HepG2 (cell line): Measurements from ENCODE around the gene WDR27. TPM values are rescaled to one million over a fixed set of nuclear protein-coding genes. Genes with fewer than 3 reads are reported as not detected.

ENCODE experiments used
- ATAC-seq: fragments of 200-7000 bp; cut with Tn5 transposase; 3 replicates; pipeline ENCODE4 v1.9.1; 2020; ENCODE audit warnings: mild to moderate bottlenecking, moderate library complexity
- BruUV-seq: library from RNA; stranded (reverse); fragments of 400-500 nt; replicated peaks from 2 replicates; lab custom pipeline; 2021; lab: Mats Ljungman, UMichigan
- CTCF ChIA-PET: fragments of 300-600 bp; formaldehyde crosslinking; extraction: SDS; loops from one replicate; lab custom pipeline; 2021; ENCODE audit warnings: low total read pairs, inconsistent platforms, low intra/inter-chr PET ratio; lab: Yijun Ruan, JAX
- POLR2A ChIA-PET: fragments of 350-600 bp; sonication (Branson Sonifier 250); formaldehyde crosslinking; loops from one replicate; lab custom pipeline; 2020; ENCODE audit warnings: antibody characterized with exemption, inconsistent platforms; lab: Yijun Ruan, JAX
- DNase-seq: peaks from one replicate; pipeline ENCODE4 v3.0.0-alpha.2; 2015; ENCODE audit warnings: low spot score
- FAIRE-seq: peaks from 3 replicates; lab custom pipeline; 2011; peaks lifted over from hg19 to GRCh38; lab: Jason Lieb, UNC
- H2AFZ ChIP-seq: one replicate; pipeline ENCODE4 v1.6.1; 2011; ENCODE audit warnings: low read length, inconsistent platforms
- H3K27ac ChIP-seq: fragments of 300-600 bp; 3 replicates; pipeline ENCODE4 v1.8.0; 2011; ENCODE audit warnings: mixed run types, mild to moderate bottlenecking, mixed read lengths, low read length, inconsistent platforms; ENCODE audit not compliant: insufficient read depth; ENCODE audit errors: extremely low read length
- H3K27me3 ChIP-seq, 2 experiments: fragments of 200-600 bp in 1 of 2; 2 replicates in 1 of 2; 3 replicates in 1 of 2; pipeline versions ENCODE4 v1.6.0 to v1.8.0; 2011; ENCODE audit warnings: low read length in 2 of 2, mild to moderate bottlenecking in 2 of 2, moderate library complexity in 2 of 2, inconsistent platforms in 1 of 2; ENCODE audit not compliant: insufficient read depth in 2 of 2, control insufficient read depth in 1 of 2
- H3K36me3 ChIP-seq, 2 experiments: fragments of 200-600 bp in 1 of 2; replicated peaks in 1 of 2; 2 replicates in 1 of 2; 3 replicates in 1 of 2; pipeline versions ENCODE4 v1.5.1 to v1.8.0; 2011; ENCODE audit warnings: low read length in 2 of 2, inconsistent platforms in 1 of 2; ENCODE audit not compliant: insufficient read depth in 2 of 2, control insufficient read depth in 1 of 2
- H3K4me1 ChIP-seq: 2 replicates; pipeline ENCODE4 v1.5.1; 2012; ENCODE audit warnings: low read length, inconsistent platforms; ENCODE audit not compliant: insufficient read depth
- H3K4me2 ChIP-seq: 2 replicates; pipeline ENCODE4 v1.6.0; 2011; ENCODE audit warnings: low read depth, low read length, inconsistent platforms
- H3K4me3 ChIP-seq, 3 experiments: fragments of 200-600 bp in 1 of 3; sonication (generic), shearing (Covaris generic) in 1 of 3; replicated peaks in 1 of 3; 2 replicates each; pipeline ENCODE4 v1.5.1; 2011 to 2016; ENCODE audit warnings: low read length in 3 of 3, inconsistent platforms in 2 of 3, low read depth in 2 of 3, mild to moderate bottlenecking in 2 of 3, control low read depth in 1 of 3, mixed read lengths in 1 of 3; ENCODE audit not compliant: insufficient read depth in 1 of 3
- H3K79me2 ChIP-seq: one replicate; pipeline ENCODE4 v1.6.1; 2011; ENCODE audit warnings: low read length, inconsistent platforms; ENCODE audit not compliant: insufficient read depth
- H3K9ac ChIP-seq: 2 replicates; pipeline ENCODE4 v1.6.0; 2011; ENCODE audit warnings: mild to moderate bottlenecking, low read depth, low read length, inconsistent platforms; ENCODE audit not compliant: insufficient read depth
- H3K9me3 ChIP-seq: 2 replicates; pipeline ENCODE4 v1.5.1; 2012; ENCODE audit warnings: mild to moderate bottlenecking, low read length
- H4K20me1 ChIP-seq: 2 replicates; pipeline ENCODE4 v1.6.0; 2011; ENCODE audit warnings: inconsistent platforms, mild to moderate bottlenecking, low read length, moderate library complexity; ENCODE audit not compliant: insufficient read depth
- ETV6 ChIP-seq: sonication (generic); formaldehyde crosslinking; conservative IDR thresholded peaks from 2 replicates; pipeline ENCODE4 v1.4.0; 2020; ENCODE audit warnings: missing genetic modification reagents
- FOSL1 ChIP-seq: sonication (generic); formaldehyde crosslinking; IDR thresholded peaks from 2 replicates; pipeline ENCODE4 v1.9.0; 2021; ENCODE audit warnings: missing genetic modification reagents, borderline replicate concordance
- FOXA1 ChIP-seq, 2 experiments: fragments of 450-650 bp in 1 of 2; sonication (generic) in 1 of 2; formaldehyde crosslinking in 1 of 2; IDR thresholded peaks; 2 replicates each; pipeline versions ENCODE4 v1.4.0 to v1.6.1; 2016 to 2020; ENCODE audit warnings: missing genetic modification reagents in 1 of 2
- MAFF ChIP-seq: IDR thresholded peaks from 2 replicates; pipeline ENCODE4 v1.6.1; 2011; ENCODE audit warnings: low read depth, low read length, improper control_type of control experiment
- MAFK ChIP-seq, 2 experiments: IDR thresholded peaks in 1 of 2; conservative IDR thresholded peaks in 1 of 2; 2 replicates each; pipeline ENCODE4 v1.6.1; 2011; ENCODE audit warnings: improper control_type of control experiment in 2 of 2, low read length in 2 of 2
- NBN ChIP-seq: fragments of 450-650 bp; conservative IDR thresholded peaks from 2 replicates; pipeline ENCODE4 v1.6.1; 2017
- ZNF552 ChIP-seq: sonication (generic); formaldehyde crosslinking; IDR thresholded peaks from 2 replicates; pipeline ENCODE4 v1.9.0; 2022; ENCODE audit warnings: missing genetic modification reagents, mild to moderate bottlenecking, borderline replicate concordance
- WGBS: methylation state at CpG from one replicate; pipeline ENCODE4 v1.1.6; 2017; ENCODE audit warnings: low lambda C conversion rate; 5-methylcytosine and 5-hydroxymethylcytosine counted together
- in situ Hi-C: cut with HindIII; loops from 2 replicates; pipeline ENCODE4 v1.10.0; 2017; ENCODE audit warnings: low pct_unique_long_range_greater_than_20kb; ENCODE audit not compliant: extremely low pct_ligation_motif_present
- intact Hi-C: fragments of 100-400 bp; cut with micrococcal nuclease; formaldehyde crosslinking; loops from one replicate; pipeline ENCODE4 v1.10.0; 2022; ENCODE audit not compliant: unreplicated experiment
- polyA plus RNA-seq, 8 experiments: library from polyadenylated mRNA; depleted of rRNA in 3 of 8; stranded (reverse) in 7 of 8; unstranded in 1 of 8; fragments of >200 nt; fragmentation: Illumina TruSeq in 4 of 8; extraction: Trizol in 4 of 8; gene quantifications; 2 replicates each; pipeline versions ENCODE4 v1.2.1 to v1.2.3, GENCODE V29; 2011 to 2016; ENCODE audit warnings: low read depth in 4 of 8, missing spikeins in 1 of 8, mixed read lengths in 1 of 8; ENCODE audit not compliant: insufficient read depth in 1 of 8
- total RNA-seq, 5 experiments: library from RNA; depleted of rRNA; stranded (reverse); fragments of >200 nt; fragmentation: Illumina TruSeq; extraction: Trizol; gene quantifications; 2 replicates each; pipeline ENCODE4 v1.2.3, GENCODE V29; 2016; ENCODE audit warnings: low read depth in 1 of 5
- TF ChIP-seq, protein P1 (sequence below): IDR thresholded peaks from 2 replicates; pipeline ENCODE4 v1.6.1; 2016; ENCODE audit warnings: mild to moderate bottlenecking

Gene WDR27
- total and polyA plus RNA-seq, 2 of the 13 experiments (the other 11 are each of a cell fraction or from before 2014, with no cell fraction given), result 34.1 to 80.3 TPM

DNA sequence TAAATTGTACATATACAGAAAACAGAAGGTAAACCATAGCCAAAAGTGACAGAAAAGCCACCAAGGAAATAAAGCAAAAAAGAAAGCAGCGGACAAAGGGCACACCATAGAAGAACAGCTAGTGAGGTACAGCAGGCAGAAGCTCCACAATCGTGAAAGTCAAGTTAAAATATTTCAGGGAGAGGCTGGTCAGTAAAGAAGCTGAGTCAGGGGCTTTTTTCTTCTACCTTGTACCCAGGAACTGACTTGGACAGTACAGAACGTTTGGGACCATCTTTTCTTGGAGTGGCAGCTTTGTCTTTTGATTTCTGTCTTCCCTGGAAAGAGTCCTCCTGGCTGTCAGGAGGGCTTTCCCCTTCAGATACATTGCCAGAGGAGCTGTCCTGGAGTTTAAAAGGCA, 8.2 kb upstream of the WDR27 start:
- no TSS peak for BruUV-seq
- intact Hi-C loops, result no loop called here
- CTCF ChIA-PET, result no interaction called here

DNA sequence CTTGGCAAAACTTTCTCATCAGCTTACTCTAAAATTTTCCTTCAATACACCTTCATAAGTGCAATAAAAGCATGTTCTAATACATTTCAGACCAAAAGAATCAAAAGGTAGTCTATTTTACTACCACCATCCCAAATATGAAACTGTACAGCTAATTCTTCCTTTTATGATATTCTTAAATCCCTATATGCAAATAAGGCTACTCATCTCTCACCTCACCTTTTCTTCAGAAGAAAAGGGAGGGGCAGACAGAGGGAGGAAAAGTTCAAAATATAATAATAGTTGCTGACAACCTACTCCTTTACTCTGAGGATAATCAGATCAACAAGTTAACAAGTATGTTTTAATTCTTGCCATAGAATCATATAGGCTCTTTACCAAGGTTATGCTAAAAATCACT, 7.5 kb upstream of the WDR27 start:
- ChIA-PET POLR2A (interaction anchor here (0.9 to 1.6 kb wide), 4 partner anchors 8 to 42 kb away, joined by 3 to 6 read pairs (median 4); partner anchors contain the start of genes C6orf120, DYNLT2, ERMARD and WDR27), CTCF (no interaction called here)
- no TSS peak for BruUV-seq
- Histone ChIP-seq H3K4me1 (peaks cover 17% of the 10 kb centered on the region), H3K36me3 (peaks cover 12 to 63% of the 10 kb centered on the region in 2 experiments), H3K27me3 (no peaks in the 10 kb centered on the region), H3K27ac (no peak overlapping the region), H3K79me2 (peaks cover 17% of the 10 kb centered on the region), H3K4me2 (no peak overlapping the region), H4K20me1 (peaks cover 11% of the 10 kb centered on the region), H3K9ac (no peak overlapping the region), H3K9me3 (no peaks in the 10 kb centered on the region), H3K4me3 (no peak overlapping the region), H2AFZ (no peak overlapping the region)
- FAIRE-seq, result no peak
- DNase-seq, result no peak
- ATAC-seq, result no peak
- in situ Hi-C loops (no loop called here), intact Hi-C loops (loop anchor here (10.0 kb wide), 1 partner anchor 754 kb away; no protein-coding TSS in a partner anchor)
- TF ChIP-seq ZNF552 (CRISPR knock-in tag) (no peak), NBN (no peak), ETV6 (CRISPR knock-in tag) (no peak), FOXA1 (IDR thresholded peaks at IDR 0.05) (no peak), FOXA1 (CRISPR knock-in tag; IDR thresholded peaks at IDR 0.05) (no peak)

More for the DNA sequence above, 8.2 kb upstream of the WDR27 start:
- 82% methylated on average over 3 of the region's 3 CpGs for WGBS
- ATAC-seq (no peak), DNase-seq (no peak)
- in situ Hi-C loops, result no loop called here
- Histone ChIP-seq H3K4me1 (peaks cover 15% of the 10 kb centered on the region), H3K4me2 (no peak overlapping the region), H3K27ac (no peak overlapping the region)
- POLR2A ChIA-PET, result interaction anchor here (0.9 to 1.6 kb wide), 6 partner anchors 9 to 79 kb away, joined by 3 to 6 read pairs (median 4); partner anchors contain the start of genes C6orf120, DYNLT2, ERMARD and WDR27
- TF ChIP-seq MAFK (conservative IDR thresholded peaks at IDR 0.05 in 1 of 2, IDR thresholded peaks at IDR 0.05 in 1 of 2; ENCODE audit: low read length in 2 of 2) (peak; percentile 31 to 56; a peak in 3 of 4 replicates), FOSL1 (CRISPR knock-in tag) (no peak), MAFF (0 out of 2 replicates have a peak, but pooled peaks have one; percentile 27)
- TF ChIP-seq, protein P1, sequence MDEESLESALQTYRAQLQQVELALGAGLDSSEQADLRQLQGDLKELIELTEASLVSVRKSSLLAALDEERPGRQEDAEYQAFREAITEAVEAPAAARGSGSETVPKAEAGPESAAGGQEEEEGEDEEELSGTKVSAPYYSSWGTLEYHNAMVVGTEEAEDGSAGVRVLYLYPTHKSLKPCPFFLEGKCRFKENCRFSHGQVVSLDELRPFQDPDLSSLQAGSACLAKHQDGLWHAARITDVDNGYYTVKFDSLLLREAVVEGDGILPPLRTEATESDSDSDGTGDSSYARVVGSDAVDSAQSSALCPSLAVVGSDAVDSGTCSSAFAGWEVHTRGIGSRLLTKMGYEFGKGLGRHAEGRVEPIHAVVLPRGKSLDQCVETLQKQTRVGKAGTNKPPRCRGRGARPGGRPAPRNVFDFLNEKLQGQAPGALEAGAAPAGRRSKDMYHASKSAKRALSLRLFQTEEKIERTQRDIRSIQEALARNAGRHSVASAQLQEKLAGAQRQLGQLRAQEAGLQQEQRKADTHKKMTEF (CRISPR knock-in tag), result no peak
- TF ChIP-seq, all 625 proteins: peak for 2
- no peak for FAIRE-seq
- H3K9me3 ChIP-seq, result no peaks in the 10 kb centered on the region
- no peak overlapping the region for H3K9ac ChIP-seq
- H3K79me2 ChIP-seq, result peaks cover 10% of the 10 kb centered on the region
- 0 out of 2 replicates have a peak, but pooled peaks cover 5% of the 10 kb centered on the region for H4K20me1 ChIP-seq
- H2AFZ ChIP-seq, result no peak overlapping the region
- no peak overlapping the region for H3K4me3 ChIP-seq
- peaks cover 13 to 70% of the 10 kb centered on the region in 2 experiments for H3K36me3 ChIP-seq
- no peaks in the 10 kb centered on the region for H3K27me3 ChIP-seq
